Stimulated activated CD8-positive, alpha-beta memory T cell treated with anti-CD3 and anti-CD28 coated beads, Interleukin-15, amount 100 ng/mL, for 48 hours (primary cell): ENCODE measurements around the gene BASP1.
A peak's percentile ranks its signal among the peaks of the same experiment; 100 is the strongest.

ENCODE experiments used
- DNase-seq, 2 donors: peaks; one replicate each; pipeline ENCODE4 v3.0.0-alpha.2; 2020; ENCODE audit warnings: low read depth in 2 of 2

BASP1 gene

DNA sequence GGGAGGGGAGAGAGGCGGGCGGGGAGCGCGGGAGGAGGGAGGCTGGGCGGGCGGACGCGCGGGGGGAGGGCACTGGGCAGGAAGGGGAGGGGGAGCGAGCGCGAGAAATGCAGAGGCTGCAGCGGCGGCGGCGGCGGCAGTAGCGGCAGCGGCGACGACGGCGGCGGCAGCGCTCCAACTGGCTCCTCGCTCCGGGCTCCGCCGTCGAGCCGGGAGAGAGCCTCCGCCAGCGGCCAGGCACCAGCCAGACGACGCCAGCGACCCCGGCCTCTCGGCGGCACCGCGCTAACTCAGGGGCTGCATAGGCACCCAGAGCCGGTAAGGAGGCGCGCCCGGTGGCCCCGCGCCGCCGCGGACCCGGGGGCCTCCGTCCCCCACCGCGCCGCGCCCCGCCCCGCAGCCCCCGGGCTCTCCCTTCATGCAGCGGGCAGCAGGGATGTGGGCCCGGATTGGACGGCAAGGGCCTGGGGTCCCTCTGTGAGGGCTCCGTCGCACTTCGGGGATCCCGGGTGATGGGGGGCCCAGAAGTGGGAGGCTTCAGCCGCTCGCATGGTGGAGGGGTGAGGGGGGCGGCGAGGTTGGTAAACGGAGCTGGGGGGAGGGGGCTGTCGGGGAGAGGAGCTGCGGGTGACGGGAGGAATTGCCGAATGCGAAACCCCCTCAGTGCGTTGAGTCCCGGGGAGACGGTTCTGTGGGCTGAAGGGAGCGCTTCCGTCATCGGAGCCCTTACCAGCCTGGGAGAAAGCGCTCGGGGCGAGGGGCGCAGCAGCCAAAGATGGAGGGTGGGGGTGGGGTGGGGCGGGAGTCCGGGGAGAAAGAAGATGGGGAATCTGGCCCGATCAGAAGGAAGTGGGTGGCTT lies at the start of gene BASP1:
BASP1 (plus strand) TSS at position 139 of the 860 bp plus-strand sequence. CDS start 57,586 bp downstream, outside the sequence.
- DNase-seq: no peak

GRCh38 chr5:17169507-17169906 lies 47.9 kb upstream of the BASP1 start:
- no peak for DNase-seq

GRCh38 chr5:17172791-17173190 lies 44.6 kb upstream of the BASP1 start:
- no peak for DNase-seq

- DNase-seq: no peak
Observed at GRCh38 chr5:17174965-17175364, 42.5 kb upstream of the BASP1 start.

DNA sequence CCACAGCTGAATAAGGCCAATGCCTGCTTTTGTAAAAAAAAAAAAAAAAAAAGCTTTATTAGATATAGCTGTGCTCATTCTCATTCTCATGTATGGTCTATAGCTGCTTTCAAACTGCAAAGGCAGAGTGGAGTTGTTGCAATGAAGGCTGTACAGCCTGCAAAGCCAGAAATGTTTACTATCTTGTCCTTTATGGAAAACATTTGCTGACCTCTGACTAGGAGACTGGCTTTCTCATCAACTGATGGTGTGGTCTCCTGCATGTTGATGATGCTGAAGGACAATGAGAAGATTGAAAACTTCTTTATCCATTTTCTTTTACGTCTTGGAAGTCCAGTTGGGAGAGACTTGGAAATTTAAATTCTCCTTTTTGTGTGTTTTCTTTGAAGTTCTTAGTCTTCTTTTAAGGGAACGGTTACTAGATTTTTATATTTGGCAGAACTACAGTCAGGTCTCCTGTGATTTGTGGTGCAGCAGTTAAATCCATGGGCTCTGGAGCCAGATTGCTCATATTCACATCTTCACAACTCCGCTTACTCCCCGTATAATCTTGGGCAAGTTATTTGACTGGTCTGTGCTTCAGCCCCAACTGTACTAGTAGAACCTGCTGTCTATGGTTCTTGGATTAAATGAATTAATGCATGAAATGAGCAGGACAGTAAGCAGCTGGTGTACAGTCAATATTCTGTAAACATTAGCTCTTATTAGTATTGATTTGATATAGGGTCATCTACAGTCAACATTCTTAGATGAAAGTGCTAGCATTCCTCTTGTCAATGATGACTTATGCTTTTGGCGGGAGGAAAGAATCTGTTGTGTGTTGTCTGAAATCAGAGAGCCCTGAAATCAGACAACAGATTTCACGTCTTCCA lies 39.7 kb upstream of the BASP1 start:
- no peak for DNase-seq

DNA sequence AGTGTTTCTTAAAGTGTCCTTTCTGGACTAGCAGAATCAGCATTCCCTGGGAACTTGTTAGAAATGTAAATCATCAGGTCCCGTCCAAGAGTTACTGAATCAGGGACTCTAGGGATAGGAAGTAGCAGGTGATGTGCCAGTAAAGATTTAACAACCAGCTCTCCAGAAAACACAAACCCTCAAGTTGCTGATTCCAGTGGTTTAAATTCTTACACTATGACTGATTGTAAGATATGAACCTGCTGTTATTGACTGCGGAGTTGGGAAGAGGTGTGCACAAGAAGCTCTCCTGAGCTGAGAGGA lies 39.1 kb upstream of the BASP1 start:
- DNase-seq: no peak

GRCh38 chr5:17180330-17180843 lies 37.0 kb upstream of the BASP1 start:
- DNase-seq: no peak

GRCh38 chr5:17180864-17181723 lies 36.3 kb upstream of the BASP1 start:
- DNase-seq: peak in 1 of 2 donors; percentile 14

GRCh38 chr5:17182494-17182893 lies 34.9 kb upstream of the BASP1 start:
- DNase-seq: no peak

- no peak for DNase-seq
Observed at GRCh38 chr5:17182981-17183380, 34.5 kb upstream of the BASP1 start.

- no peak for DNase-seq
Observed at GRCh38 chr5:17183831-17184230, 33.6 kb upstream of the BASP1 start.

DNA sequence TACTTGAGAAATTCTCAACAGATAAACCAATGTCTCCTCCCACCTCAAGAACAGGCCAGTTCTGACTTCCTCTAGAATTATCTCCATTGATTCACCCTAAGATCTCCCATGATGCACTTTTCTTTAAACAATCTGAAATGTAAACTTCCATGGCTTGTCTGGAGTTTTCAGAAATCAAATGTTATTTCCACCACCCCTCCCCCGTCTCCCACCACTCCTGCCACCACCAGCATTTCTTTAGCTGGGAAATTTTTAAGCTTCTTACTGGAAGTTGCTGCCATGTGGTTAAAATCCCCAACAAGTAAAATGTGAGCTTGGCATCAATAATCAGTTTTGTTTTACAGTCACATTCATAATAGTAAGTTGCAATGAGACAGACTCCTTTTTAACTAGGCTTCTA lies 32.8 kb upstream of the BASP1 start:
- DNase-seq: no peak

DNA sequence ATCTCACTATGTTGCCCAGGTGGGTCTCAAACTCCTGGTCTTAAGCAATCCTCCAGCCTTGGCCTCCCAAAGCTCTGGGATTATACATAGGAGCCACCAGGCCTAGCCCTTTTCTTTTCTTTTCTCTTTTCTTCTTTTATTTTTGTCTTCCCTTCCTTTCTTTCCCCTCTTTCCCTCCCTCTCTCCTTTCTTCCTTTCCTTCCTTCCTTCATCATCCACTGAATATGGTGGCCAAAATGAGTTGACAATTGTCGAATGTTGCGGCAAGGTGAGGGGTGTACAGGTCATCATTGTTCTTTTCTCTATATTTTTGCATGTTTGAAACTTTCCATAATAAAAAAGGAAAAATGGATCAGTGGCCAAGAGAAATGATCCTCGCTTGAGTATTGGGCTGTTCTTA lies 32.1 kb upstream of the BASP1 start:
- no peak for DNase-seq

GRCh38 chr5:17185773-17186172 lies 31.7 kb upstream of the BASP1 start:
- DNase-seq: no peak

- no peak for DNase-seq
Observed at GRCh38 chr5:17186256-17186655, 31.2 kb upstream of the BASP1 start.

GRCh38 chr5:17187011-17187785 lies 30.2 kb upstream of the BASP1 start:
- no peak for DNase-seq

- DNase-seq: no peak
Observed at GRCh38 chr5:17187786-17188170, 29.7 kb upstream of the BASP1 start.

GRCh38 chr5:17189381-17190036 lies 27.9 kb upstream of the BASP1 start:
- peak; percentile 19 to 46 for DNase-seq

DNA sequence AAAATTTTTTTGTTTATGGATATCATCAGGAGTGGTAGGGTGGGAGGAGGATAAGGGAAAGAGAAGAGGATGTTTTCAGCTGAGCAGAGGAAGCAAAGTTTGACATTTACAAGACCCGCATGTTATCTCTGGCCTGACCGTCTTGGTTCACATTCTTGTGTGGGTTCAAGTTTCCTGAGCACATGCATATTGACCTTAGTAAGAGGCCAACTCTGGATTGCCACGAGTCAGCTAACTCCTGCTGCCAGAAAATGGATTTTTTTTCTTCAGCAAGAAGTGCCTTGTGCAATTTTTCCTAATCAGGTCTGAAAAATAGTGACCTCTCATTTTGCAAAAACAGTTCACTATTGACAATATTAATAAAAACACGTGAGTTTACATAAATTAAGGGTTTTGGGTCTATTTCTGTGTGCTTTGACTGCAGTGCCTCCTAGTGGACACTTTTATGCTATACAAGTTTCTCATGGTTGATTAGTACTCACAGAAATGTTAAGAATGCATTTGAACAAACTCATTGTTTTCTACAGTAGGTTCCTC lies 27.1 kb upstream of the BASP1 start:
- DNase-seq: no peak

DNA sequence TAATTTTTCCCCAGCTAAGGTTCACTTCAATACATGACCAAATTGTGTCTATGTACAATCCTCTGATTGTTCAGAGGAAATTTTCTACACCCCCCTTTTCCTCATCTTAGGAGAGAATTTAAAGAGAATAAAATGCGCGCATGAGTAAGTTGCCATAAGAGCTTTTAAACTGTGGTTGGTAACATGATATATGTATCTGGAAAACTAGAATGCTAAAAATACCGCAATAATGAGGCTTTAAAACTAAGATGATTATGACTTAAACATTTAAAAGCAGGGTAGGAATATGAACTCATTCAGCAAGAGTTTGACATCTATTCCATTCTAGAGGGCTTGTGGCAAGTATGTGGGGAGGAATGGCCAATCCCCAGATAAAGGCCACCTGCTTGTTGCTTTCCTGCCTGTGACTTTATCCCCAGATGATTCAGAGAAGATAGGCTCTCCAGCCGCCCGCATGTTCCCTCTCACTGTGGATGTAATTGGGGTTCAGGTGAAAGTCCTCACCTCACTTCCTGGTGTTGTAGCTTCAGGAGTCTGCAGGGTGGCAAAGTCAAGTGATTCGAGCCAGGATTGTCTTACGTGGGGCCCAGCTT lies 26.5 kb upstream of the BASP1 start:
- no peak for DNase-seq
